ENCODE results near the gene HTT. TPM values are rescaled to one million over a fixed set of nuclear protein-coding genes. Genes with fewer than 3 reads are reported as not detected.

Gene HTT
- total RNA-seq, 5 donors from 2014 or later (not counting 1 experiment from before 2014, with no cell fraction given) = 60.3 to 97.1 (median 71.4) TPM

- no peak overlapping the region for H3K27ac Mint-ChIP-seq
- POLR2A ChIA-PET = no interaction called here
- peaks cover 28 to 78% of the 10 kb centered on the region in 2 donors for H3K36me3 ChIP-seq (ENCODE audit: control insufficient read depth in 2 of 2, extremely low read depth in 1 of 2, insufficient read depth in 1 of 2, low read length in 1 of 2)
- ATAC-seq (replicated peaks in 1 of 4) = no peak
- no peaks in the 10 kb centered on the region for H3K4me1 ChIP-seq (ENCODE audit: control insufficient read depth in 1 of 2, extremely low read depth in 1 of 2, insufficient read depth in 2 of 2, low read length in 2 of 2)
- H3K4me3 Mint-ChIP-seq = no peak overlapping the region
- 90% methylated on average over 3 of the region's 9 CpGs for WGBS (ENCODE audit: insufficient coverage)
- H3K27me3 ChIP-seq (replicated peaks in 1 of 2; ENCODE audit: control insufficient read depth in 2 of 2, extremely low read depth in 1 of 2, insufficient read depth in 2 of 2, low read length in 1 of 2) = no peaks in the 10 kb centered on the region
- no peaks in the 10 kb centered on the region for H3K4me1 Mint-ChIP-seq
- H3K36me3 Mint-ChIP-seq = peaks cover 35% of the 10 kb centered on the region
- H3K27me3 Mint-ChIP-seq = no peaks in the 10 kb centered on the region
- no peak overlapping the region for H3K27ac ChIP-seq (ENCODE audit: low read length)
- H3K9me3 Mint-ChIP-seq = no peaks in the 10 kb centered on the region
- no peak for DNase-seq
- CTCF ChIA-PET = interaction anchor here in 1 of 2 donors (0.7 kb wide), 1 partner anchor 124 kb away, joined by 4 read pairs; no protein-coding TSS in a partner anchor
- H3K4me3 ChIP-seq (ENCODE audit: control insufficient read depth in 1 of 2, extremely low read depth in 1 of 2, low read length in 1 of 2) = no peak overlapping the region
- no peaks in the 10 kb centered on the region for H3K9me3 ChIP-seq
Measured at GRCh38 chr4:3236326-3236878, 161.9 kb downstream of the HTT start.

- CTCF ChIA-PET = interaction anchor here in 1 of 2 donors (0.7 kb wide), 1 partner anchor 124 kb away, joined by 4 read pairs; no protein-coding TSS in a partner anchor
- peaks cover 30% of the 10 kb centered on the region for H3K36me3 Mint-ChIP-seq
Measured at GRCh38 chr4:3237266-3237665, 162.8 kb downstream of the HTT start.

DNA sequence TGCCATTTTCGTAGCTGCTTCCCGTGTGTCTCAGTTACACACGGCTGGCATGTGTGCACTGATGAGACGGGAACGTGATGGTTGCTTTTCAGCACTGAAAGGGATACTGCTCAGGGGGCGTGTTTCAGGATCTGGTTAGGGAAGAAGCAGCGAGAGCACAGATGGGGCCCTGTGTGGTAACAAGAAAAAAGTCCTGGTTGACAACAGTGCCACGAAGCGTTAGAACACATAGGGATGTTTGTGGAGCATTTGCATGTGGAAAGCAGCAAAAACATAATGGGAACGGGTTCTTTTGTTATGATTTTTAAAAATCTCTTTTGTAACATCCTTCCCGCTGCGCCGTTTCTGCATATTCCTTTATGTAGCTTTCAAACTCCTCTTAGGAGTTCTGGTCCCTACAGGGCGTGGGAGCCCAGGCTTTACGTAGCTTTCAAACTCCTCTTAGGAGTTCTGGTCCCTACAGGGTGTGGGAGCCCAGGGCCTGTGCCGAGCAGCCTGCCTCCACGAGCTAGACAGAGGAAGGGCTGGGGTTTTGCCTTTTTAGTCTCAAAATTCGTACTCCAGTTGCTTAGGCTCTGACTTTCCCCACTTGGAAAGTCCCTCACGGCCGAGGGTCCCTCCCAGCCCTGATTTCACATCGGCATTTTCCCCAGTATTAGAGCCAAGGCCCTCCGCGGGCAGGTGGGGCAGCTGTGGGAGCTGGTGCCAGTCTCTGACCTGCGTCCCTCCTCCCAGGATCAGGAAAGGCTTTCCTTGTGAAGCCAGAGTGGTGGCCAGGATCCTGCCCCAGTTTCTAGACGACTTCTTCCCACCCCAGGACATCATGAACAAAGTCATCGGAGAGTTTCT is 163.5 kb downstream of the HTT start:
- Histone ChIP-seq H3K27ac (ENCODE audit: low read length) (no peak overlapping the region), H3K36me3 (ENCODE audit: control insufficient read depth in 2 of 2, extremely low read depth in 1 of 2, insufficient read depth in 1 of 2, low read length in 1 of 2) (peaks cover 24 to 65% of the 10 kb centered on the region in 2 donors), H3K9me3 (no peaks in the 10 kb centered on the region), H3K27me3 (replicated peaks in 1 of 2; ENCODE audit: control insufficient read depth in 2 of 2, extremely low read depth in 1 of 2, insufficient read depth in 2 of 2, low read length in 1 of 2) (no peaks in the 10 kb centered on the region), H3K4me3 (ENCODE audit: control insufficient read depth in 1 of 2, extremely low read depth in 1 of 2, low read length in 1 of 2) (no peak overlapping the region), H3K4me1 (ENCODE audit: control insufficient read depth in 1 of 2, extremely low read depth in 1 of 2, insufficient read depth in 2 of 2, low read length in 2 of 2) (peaks cover 0 to 3% of the 10 kb centered on the region in 2 experiments)
- Mint-ChIP-seq H3K27ac (no peak overlapping the region), H3K9me3 (no peaks in the 10 kb centered on the region), H3K36me3 (peaks cover 26% of the 10 kb centered on the region), H3K27me3 (no peaks in the 10 kb centered on the region), H3K4me3 (no peak overlapping the region), H3K4me1 (peaks cover 8 to 11% (median 9%) of the 10 kb centered on the region in 3 donors)
- CTCF ChIA-PET = no interaction called here
- POLR2A ChIA-PET = no interaction called here
- ATAC-seq (replicated peaks in 1 of 4) (no peak), DNase-seq (no peak)
- 90% methylated on average over 19 of the region's 26 CpGs for WGBS (ENCODE audit: insufficient coverage)

More at GRCh38 chr4:3237266-3237665, 162.8 kb downstream of the HTT start:
- H3K4me3 ChIP-seq (ENCODE audit: control insufficient read depth in 1 of 2, extremely low read depth in 1 of 2, low read length in 1 of 2) = no peak overlapping the region
- ATAC-seq (replicated peaks in 1 of 4) (no peak), DNase-seq (no peak)
- no peaks in the 10 kb centered on the region for H3K9me3 ChIP-seq
- Mint-ChIP-seq H3K4me1 (peaks cover 2 to 4% (median 3%) of the 10 kb centered on the region in 3 donors), H3K4me3 (no peak overlapping the region), H3K27ac (no peak overlapping the region), H3K27me3 (no peaks in the 10 kb centered on the region), H3K9me3 (no peaks in the 10 kb centered on the region)
- WGBS (ENCODE audit: insufficient coverage) = 98% methylated on average over 19 of the region's 19 CpGs
- no peak overlapping the region for H3K27ac ChIP-seq (ENCODE audit: low read length)
- no peaks in the 10 kb centered on the region for H3K27me3 ChIP-seq (replicated peaks in 1 of 2; ENCODE audit: control insufficient read depth in 2 of 2, extremely low read depth in 1 of 2, insufficient read depth in 2 of 2, low read length in 1 of 2)
- peaks cover 28 to 70% of the 10 kb centered on the region in 2 donors for H3K36me3 ChIP-seq (ENCODE audit: control insufficient read depth in 2 of 2, extremely low read depth in 1 of 2, insufficient read depth in 1 of 2, low read length in 1 of 2)
- POLR2A ChIA-PET = no interaction called here
- no peaks in the 10 kb centered on the region for H3K4me1 ChIP-seq (ENCODE audit: control insufficient read depth in 1 of 2, extremely low read depth in 1 of 2, insufficient read depth in 2 of 2, low read length in 2 of 2)

GRCh38 chr4:3238721-3239120 is 164.2 kb downstream of the HTT start:
- Histone ChIP-seq H3K4me1 (ENCODE audit: control insufficient read depth in 1 of 2, extremely low read depth in 1 of 2, insufficient read depth in 2 of 2, low read length in 2 of 2) (peaks cover 0 to 9% of the 10 kb centered on the region in 2 experiments), H3K27ac (ENCODE audit: low read length) (no peak overlapping the region), H3K9me3 (no peaks in the 10 kb centered on the region), H3K27me3 (replicated peaks in 1 of 2; ENCODE audit: control insufficient read depth in 2 of 2, extremely low read depth in 1 of 2, insufficient read depth in 2 of 2, low read length in 1 of 2) (no peaks in the 10 kb centered on the region), H3K36me3 (ENCODE audit: control insufficient read depth in 2 of 2, extremely low read depth in 1 of 2, insufficient read depth in 1 of 2, low read length in 1 of 2) (peaks cover 18 to 59% of the 10 kb centered on the region in 2 donors), H3K4me3 (ENCODE audit: control insufficient read depth in 1 of 2, extremely low read depth in 1 of 2, low read length in 1 of 2) (no peak overlapping the region)
- Mint-ChIP-seq H3K4me1 (peaks cover 16 to 19% (median 17%) of the 10 kb centered on the region in 3 donors), H3K9me3 (no peaks in the 10 kb centered on the region), H3K4me3 (no peak overlapping the region), H3K36me3 (peaks cover 24% of the 10 kb centered on the region), H3K27me3 (no peaks in the 10 kb centered on the region), H3K27ac (no peak overlapping the region)
- DNase-seq (no peak), ATAC-seq (replicated peaks in 1 of 4) (no peak)
- 97% methylated on average over 16 of the region's 18 CpGs for WGBS (ENCODE audit: insufficient coverage)
- ChIA-PET POLR2A (no interaction called here), CTCF (no interaction called here)

GRCh38 chr4:3239303-3239702 is 164.8 kb downstream of the HTT start:
- Histone ChIP-seq H3K4me3 (ENCODE audit: control insufficient read depth in 1 of 2, extremely low read depth in 1 of 2, low read length in 1 of 2) (no peak overlapping the region), H3K27ac (ENCODE audit: low read length) (no peak overlapping the region), H3K9me3 (no peaks in the 10 kb centered on the region), H3K4me1 (ENCODE audit: control insufficient read depth in 1 of 2, extremely low read depth in 1 of 2, insufficient read depth in 2 of 2, low read length in 2 of 2) (peaks cover 0 to 9% of the 10 kb centered on the region in 2 experiments), H3K36me3 (ENCODE audit: control insufficient read depth in 2 of 2, extremely low read depth in 1 of 2, insufficient read depth in 1 of 2, low read length in 1 of 2) (peaks cover 15 to 53% of the 10 kb centered on the region in 2 donors), H3K27me3 (replicated peaks in 1 of 2; ENCODE audit: control insufficient read depth in 2 of 2, extremely low read depth in 1 of 2, insufficient read depth in 2 of 2, low read length in 1 of 2) (no peaks in the 10 kb centered on the region)
- no peak for ATAC-seq (replicated peaks in 1 of 4)
- H3K27ac Mint-ChIP-seq = no peak overlapping the region
- 98% methylated on average over 11 of the region's 11 CpGs for WGBS (ENCODE audit: insufficient coverage)
- ChIA-PET POLR2A (no interaction called here), CTCF (no interaction called here)
- H3K4me1 Mint-ChIP-seq = peaks cover 16 to 19% (median 17%) of the 10 kb centered on the region in 3 donors
- H3K4me3 Mint-ChIP-seq = no peak overlapping the region
- DNase-seq = no peak
- no peaks in the 10 kb centered on the region for H3K27me3 Mint-ChIP-seq
- peaks cover 20% of the 10 kb centered on the region for H3K36me3 Mint-ChIP-seq
- H3K9me3 Mint-ChIP-seq = no peaks in the 10 kb centered on the region

DNA sequence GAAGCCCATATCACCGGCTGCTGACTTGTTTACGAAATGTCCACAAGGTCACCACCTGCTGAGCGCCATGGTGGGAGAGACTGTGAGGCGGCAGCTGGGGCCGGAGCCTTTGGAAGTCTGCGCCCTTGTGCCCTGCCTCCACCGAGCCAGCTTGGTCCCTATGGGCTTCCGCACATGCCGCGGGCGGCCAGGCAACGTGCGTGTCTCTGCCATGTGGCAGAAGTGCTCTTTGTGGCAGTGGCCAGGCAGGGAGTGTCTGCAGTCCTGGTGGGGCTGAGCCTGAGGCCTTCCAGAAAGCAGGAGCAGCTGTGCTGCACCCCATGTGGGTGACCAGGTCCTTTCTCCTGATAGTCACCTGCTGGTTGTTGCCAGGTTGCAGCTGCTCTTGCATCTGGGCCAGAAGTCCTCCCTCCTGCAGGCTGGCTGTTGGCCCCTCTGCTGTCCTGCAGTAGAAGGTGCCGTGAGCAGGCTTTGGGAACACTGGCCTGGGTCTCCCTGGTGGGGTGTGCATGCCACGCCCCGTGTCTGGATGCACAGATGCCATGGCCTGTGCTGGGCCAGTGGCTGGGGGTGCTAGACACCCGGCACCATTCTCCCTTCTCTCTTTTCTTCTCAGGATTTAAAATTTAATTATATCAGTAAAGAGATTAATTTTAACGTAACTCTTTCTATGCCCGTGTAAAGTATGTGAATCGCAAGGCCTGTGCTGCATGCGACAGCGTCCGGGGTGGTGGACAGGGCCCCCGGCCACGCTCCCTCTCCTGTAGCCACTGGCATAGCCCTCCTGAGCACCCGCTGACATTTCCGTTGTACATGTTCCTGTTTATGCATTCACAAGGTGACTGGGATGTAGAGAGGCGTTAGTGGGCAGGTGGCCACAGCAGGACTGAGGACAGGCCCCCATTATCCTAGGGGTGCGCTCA is 165.8 kb downstream of the HTT start:
- Mint-ChIP-seq H3K36me3 (peaks cover 14% of the 10 kb centered on the region), H3K27me3 (no peaks in the 10 kb centered on the region), H3K4me3 (no peak overlapping the region), H3K27ac (no peak overlapping the region), H3K9me3 (no peaks in the 10 kb centered on the region), H3K4me1 (peaks cover 16 to 19% (median 17%) of the 10 kb centered on the region in 3 donors)
- ATAC-seq (replicated peaks in 1 of 4) (no peak), DNase-seq (no peak)
- POLR2A ChIA-PET = no interaction called here
- Histone ChIP-seq H3K9me3 (no peaks in the 10 kb centered on the region), H3K27me3 (replicated peaks in 1 of 2; ENCODE audit: control insufficient read depth in 2 of 2, extremely low read depth in 1 of 2, insufficient read depth in 2 of 2, low read length in 1 of 2) (no peaks in the 10 kb centered on the region), H3K4me1 (ENCODE audit: control insufficient read depth in 1 of 2, extremely low read depth in 1 of 2, insufficient read depth in 2 of 2, low read length in 2 of 2) (peaks cover 0 to 9% of the 10 kb centered on the region in 2 experiments), H3K27ac (ENCODE audit: low read length) (no peak overlapping the region), H3K36me3 (ENCODE audit: control insufficient read depth in 2 of 2, extremely low read depth in 1 of 2, insufficient read depth in 1 of 2, low read length in 1 of 2) (peaks cover 11 to 49% of the 10 kb centered on the region in 2 donors), H3K4me3 (ENCODE audit: control insufficient read depth in 1 of 2, extremely low read depth in 1 of 2, low read length in 1 of 2) (no peak overlapping the region)
- CTCF ChIA-PET = no interaction called here
- WGBS (ENCODE audit: insufficient coverage) = 97% methylated on average over 21 of the region's 29 CpGs
